ENCODE data around the gene HBA2.
"Not testable (repeated sequence)": the region's sequence is repeated elsewhere in the genome, so short reads cannot be mapped to it uniquely, and the experiment has no call there.

The HBA2 gene

DNA sequence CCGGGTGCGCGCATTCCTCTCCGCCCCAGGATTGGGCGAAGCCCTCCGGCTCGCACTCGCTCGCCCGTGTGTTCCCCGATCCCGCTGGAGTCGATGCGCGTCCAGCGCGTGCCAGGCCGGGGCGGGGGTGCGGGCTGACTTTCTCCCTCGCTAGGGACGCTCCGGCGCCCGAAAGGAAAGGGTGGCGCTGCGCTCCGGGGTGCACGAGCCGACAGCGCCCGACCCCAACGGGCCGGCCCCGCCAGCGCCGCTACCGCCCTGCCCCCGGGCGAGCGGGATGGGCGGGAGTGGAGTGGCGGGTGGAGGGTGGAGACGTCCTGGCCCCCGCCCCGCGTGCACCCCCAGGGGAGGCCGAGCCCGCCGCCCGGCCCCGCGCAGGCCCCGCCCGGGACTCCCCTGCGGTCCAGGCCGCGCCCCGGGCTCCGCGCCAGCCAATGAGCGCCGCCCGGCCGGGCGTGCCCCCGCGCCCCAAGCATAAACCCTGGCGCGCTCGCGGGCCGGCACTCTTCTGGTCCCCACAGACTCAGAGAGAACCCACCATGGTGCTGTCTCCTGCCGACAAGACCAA is at the start of gene HBA2:
TSS of gene HBA2 (plus strand) at position 503 of the 568 bp plus-strand sequence. CDS start at position 540, 37 bp downstream.
- not testable (repeated sequence) for DNase-seq (ENCODE audit: low read depth)

DNA sequence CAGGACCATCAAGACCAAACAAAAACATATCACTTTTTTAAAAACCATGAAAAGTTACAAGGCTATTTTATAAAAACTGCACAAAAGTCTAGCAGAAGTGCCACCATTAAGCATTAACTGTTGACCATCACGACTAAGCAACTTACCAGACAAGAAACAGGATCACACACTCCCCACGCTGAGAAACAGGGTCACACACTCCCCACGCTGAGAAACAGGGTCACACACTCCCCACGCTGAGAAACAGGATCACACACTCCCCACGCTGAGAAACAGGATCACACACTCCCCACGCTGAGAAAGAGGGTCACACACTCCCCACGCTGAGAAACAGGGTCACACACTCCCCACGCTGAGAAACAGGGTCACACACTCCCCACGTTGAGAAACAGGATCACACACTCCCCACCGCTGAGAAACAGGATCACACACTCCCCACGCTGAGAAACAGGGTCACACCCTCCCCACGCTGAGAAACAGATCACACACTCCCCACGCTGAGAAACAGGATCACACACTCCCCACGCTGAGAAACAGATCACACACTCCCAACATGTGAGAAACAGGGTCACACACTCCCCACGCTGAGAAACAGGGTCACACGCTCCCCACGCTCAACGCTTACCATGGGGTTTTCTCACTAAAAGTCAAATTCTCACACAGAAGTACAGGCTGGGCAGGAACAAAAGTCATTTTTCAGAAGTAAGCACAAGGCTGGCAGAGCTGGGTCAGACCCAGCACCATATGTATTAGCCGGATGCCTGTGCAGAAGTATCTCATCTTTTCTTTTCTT is 48.9 kb upstream of the HBA2 start:
- DNase-seq (ENCODE audit: low read depth): not testable (repeated sequence)

DNA sequence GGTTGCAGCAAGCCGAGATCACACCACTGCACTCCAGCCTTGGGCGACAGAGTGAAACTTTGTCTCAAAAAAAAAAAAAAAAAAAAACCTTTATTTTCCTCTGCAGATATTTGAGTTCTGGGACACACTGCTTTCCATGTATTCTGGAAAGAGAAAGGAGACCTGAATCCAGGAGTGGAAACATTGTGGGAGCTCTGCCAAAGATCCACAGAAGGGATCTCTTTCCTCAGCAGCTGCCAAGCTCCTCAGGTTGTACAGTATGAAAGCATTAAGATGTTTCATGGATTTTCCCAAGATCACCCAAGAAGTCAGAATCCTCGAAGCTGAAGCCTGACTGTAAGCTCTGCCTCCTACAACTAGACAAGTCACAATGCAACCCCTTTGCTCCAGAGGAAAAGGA is 47.7 kb upstream of the HBA2 start:
- DNase-seq (ENCODE audit: low read depth): no peak

DNA sequence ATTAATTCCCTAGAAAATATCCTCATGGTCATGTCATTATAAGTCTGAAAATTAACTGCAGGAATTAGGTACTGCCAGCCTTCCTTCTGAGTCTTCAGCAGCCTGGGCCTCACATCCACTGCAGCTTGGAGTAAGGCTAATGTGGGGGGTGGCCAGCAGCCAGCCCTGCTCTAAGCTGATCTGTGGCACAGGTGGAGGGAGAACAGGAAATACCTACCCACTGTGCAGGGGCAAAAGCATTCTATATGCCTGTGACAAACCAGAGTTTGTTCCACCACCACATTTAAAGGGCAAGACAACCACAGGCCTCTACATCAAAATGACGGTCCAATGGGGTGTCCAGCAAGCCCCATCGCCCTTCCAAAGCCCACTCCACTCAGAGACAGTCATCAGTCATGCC is 43.6 kb upstream of the HBA2 start:
- no peak for DNase-seq (ENCODE audit: low read depth)

DNA sequence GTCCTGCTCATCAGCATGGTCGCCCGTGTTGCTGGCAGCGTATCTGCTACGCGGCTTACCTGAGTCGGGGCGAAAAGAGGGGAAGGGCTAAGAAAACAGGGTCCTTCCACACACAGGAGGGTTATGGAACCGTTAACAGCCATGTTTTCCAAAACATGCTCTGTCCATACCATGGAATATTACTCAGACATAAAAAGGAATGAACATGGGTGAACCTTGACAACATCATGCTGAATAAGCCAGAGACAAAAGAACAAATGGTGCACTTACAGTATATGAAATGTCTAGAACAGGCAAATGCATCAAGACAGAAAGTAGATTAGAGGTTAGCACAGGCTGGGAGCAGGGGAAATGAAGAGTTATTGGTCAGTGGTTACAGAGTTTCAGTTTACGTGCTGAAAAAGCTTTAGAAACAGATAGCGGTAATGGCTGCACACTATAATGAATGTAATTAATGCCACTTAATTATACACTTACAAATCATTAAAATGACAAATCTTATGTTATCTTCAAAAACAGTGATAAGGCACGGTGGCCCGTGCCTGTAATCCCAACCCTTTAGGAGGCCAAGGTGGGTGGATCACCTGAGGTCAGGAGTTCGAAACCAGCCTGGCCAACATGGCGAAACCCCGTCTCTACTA is 42.0 kb upstream of the HBA2 start:
- DNase-seq (ENCODE audit: low read depth): no peak

- DNase-seq (ENCODE audit: low read depth): no peak
Measured at GRCh38 chr16:132120-132519, 40.6 kb upstream of the HBA2 start.

DNA sequence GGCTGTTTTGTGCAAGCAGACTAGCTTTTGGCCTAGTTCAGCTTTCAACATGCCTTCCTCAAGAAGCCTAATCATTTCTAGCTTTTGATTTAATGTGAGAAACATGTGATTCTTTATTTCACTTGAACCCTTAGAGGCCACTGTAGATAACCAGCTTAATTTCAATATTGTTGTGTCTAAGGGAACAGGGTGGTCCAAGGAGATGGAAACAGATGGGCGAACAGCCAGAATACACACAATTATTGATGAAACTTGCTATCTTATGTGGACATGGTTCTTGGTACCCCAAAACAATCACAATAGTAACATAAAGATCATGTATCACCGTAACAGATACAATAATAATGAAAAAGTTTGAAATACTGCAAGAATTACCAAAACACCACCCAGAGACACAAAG is 39.0 kb upstream of the HBA2 start:
- DNase-seq (ENCODE audit: low read depth): no peak

DNA sequence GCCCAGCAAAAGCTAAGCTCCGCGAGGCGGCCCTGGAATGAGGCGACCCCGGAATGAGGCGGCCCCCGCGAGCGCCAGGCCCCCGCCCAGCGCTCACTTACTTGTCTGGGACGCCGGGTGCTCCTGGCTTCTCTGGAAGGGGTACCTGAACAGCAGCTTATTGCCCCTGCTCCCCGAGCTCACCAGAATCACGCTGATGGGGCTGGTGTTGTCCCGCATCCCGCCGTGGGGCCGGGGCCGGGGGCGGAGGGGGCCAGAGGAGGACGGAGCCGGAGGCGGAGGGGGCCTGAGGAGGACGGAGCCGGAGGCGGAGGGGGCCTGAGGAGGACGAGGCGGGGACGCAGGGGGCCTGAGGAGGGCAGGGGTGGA is 34.6 kb upstream of the HBA2 start:
- no peak for DNase-seq (ENCODE audit: low read depth)

GRCh38 chr16:140175-140857 is 32.4 kb upstream of the HBA2 start:
- no peak for DNase-seq (ENCODE audit: low read depth)

GRCh38 chr16:142405-142967 is 30.2 kb upstream of the HBA2 start:
- DNase-seq (ENCODE audit: low read depth): no peak

GRCh38 chr16:143047-143446 is 29.6 kb upstream of the HBA2 start:
- DNase-seq (ENCODE audit: low read depth): no peak

- no peak for DNase-seq (ENCODE audit: low read depth)
Measured at GRCh38 chr16:143456-143855, 29.2 kb upstream of the HBA2 start.

DNA sequence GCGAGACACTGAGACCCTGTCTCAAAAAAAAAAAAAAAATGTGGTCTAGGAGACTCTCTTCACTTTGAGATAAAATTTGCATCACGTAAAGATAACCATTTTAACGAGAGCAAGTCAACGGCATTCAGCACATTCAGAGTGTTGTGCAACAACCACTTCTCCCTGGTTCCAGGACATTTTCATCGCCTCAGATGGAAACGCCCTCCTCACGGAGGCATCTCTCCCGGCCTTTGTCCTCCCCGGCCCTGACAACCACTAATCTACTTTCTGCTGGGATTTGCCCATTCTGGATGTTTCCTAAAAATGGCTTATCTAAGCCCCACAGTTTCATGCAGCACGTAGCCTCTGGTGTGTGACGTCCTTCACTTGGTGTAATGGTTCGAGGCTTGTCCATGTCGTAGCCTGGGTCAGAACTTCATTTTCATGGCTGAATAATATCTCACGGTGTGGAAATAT is 27.9 kb upstream of the HBA2 start:
- DNase-seq (ENCODE audit: low read depth): no peak

DNA sequence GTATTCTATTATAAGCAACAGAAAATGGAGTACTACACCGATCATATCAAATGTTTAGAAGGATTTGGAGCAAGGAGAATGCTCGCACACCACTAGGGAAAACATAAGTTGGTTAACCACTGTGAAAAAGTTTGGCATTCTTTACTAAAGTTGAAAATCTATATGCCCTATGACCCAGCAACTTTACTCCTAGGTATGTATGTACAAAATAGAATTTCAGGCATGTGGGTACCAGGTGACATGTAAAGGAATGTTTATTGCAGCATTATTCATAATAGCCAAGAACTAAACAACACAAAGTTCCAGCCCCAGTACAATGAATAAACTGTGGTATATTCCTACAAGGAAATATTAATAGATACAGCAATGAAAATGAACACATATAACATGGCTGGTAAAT is 26.0 kb upstream of the HBA2 start:
- no peak for DNase-seq (ENCODE audit: low read depth)

DNA sequence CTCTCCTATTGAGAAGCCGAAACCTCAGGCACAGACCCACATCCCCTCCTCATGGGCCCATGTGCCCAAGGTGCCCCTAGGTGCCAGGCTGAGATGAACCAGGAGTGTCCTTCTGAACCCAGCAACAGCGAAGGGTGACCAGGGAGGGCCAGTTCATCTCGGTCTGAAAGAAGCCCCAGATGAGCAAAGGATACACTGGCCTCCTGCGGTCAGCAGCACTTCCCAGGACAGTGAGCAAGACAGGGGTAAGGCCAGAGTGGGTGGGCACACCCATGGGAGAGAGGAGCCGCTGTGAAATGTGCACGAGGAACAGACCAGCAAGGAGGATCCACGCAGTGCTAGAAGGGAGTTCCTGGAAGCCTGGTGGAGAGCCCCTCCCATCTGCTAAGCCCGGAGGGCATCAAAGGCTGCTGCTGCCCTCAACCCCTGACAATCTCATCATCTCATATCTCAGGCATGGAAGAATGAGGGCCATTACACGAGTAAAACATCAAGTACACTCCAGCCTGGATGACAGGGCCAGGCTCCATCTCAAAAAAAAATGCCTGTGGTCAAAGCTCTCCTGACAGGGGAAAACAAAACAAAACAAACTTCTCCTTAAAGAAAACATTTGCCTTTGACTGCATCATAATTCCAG is 23.5 kb upstream of the HBA2 start:
- DNase-seq (ENCODE audit: low read depth): peak; percentile 49

- no peak for DNase-seq (ENCODE audit: low read depth)
Measured at GRCh38 chr16:152141-153128, 20.2 kb upstream of the HBA2 start, which contains the start of gene HBZ. TSS of gene HBZ (plus strand) at chr16:152644. CDS start at chr16:152910, 266 bp downstream.

- not testable (repeated sequence) for DNase-seq (ENCODE audit: low read depth)
Measured at GRCh38 chr16:153129-153521, 19.6 kb upstream of the HBA2 start.

DNA sequence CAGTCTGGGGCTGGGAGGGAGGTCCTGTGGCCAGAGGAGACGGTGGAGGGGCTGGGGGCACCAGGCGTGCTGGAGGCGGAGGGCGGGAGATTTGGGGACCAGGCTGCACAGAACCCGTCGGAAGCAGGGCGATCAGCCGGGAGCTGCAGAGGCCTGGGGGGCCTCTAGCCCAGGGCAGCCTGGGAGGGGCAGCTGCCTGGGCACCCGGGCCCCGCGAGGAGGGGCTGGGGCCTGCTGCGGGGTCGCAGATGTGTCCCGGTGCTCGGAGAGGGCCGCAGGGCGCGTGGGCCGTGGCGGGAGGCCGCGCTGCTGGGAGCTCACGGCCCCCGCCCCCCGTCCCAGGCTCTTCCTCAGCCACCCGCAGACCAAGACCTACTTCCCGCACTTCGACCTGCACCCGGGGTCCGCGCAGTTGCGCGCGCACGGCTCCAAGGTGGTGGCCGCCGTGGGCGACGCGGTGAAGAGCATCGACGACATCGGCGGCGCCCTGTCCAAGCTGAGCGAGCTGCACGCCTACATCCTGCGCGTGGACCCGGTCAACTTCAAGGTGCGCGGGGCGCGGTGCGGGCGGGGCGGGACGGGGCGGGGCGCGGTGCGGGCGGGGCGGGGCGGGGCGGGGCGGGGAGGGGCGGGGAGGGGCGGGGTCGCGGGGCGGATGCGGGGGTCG is 19.0 kb upstream of the HBA2 start:
- DNase-seq (ENCODE audit: low read depth): not testable (repeated sequence)

GRCh38 chr16:154217-155030 is 18.3 kb upstream of the HBA2 start:
- no peak for DNase-seq (ENCODE audit: low read depth)
